HepG2 (cell line): Measurements from ENCODE around the gene HMGN4. TPM values are rescaled to one million over a fixed set of nuclear protein-coding genes. Genes with fewer than 3 reads are reported as not detected.
A peak's percentile ranks its signal among the peaks of the same experiment; 100 is the strongest.

ENCODE experiments used
- ATAC-seq: fragments of 200-7000 bp; cut with Tn5 transposase; 3 replicates; pipeline ENCODE4 v1.9.1; 2020; ENCODE audit warnings: mild to moderate bottlenecking, moderate library complexity
- BruUV-seq: library from RNA; stranded (reverse); fragments of 400-500 nt; replicated peaks from 2 replicates; lab custom pipeline; 2021; lab: Mats Ljungman, UMichigan
- CTCF ChIA-PET: fragments of 300-600 bp; formaldehyde crosslinking; extraction: SDS; loops from one replicate; lab custom pipeline; 2021; ENCODE audit warnings: low total read pairs, inconsistent platforms, low intra/inter-chr PET ratio; lab: Yijun Ruan, JAX
- POLR2A ChIA-PET: fragments of 350-600 bp; sonication (Branson Sonifier 250); formaldehyde crosslinking; loops from one replicate; lab custom pipeline; 2020; ENCODE audit warnings: antibody characterized with exemption, inconsistent platforms; lab: Yijun Ruan, JAX
- DNase-seq: peaks from one replicate; pipeline ENCODE4 v3.0.0-alpha.2; 2015; ENCODE audit warnings: low spot score
- FAIRE-seq: peaks from 3 replicates; lab custom pipeline; 2011; peaks lifted over from hg19 to GRCh38; lab: Jason Lieb, UNC
- H2AFZ ChIP-seq: one replicate; pipeline ENCODE4 v1.6.1; 2011; ENCODE audit warnings: low read length, inconsistent platforms
- H3K27ac ChIP-seq: fragments of 300-600 bp; 3 replicates; pipeline ENCODE4 v1.8.0; 2011; ENCODE audit warnings: mixed run types, mild to moderate bottlenecking, mixed read lengths, low read length, inconsistent platforms; ENCODE audit not compliant: insufficient read depth; ENCODE audit errors: extremely low read length
- H3K27me3 ChIP-seq, 2 experiments: fragments of 200-600 bp in 1 of 2; 2 replicates in 1 of 2; 3 replicates in 1 of 2; pipeline versions ENCODE4 v1.6.0 to v1.8.0; 2011; ENCODE audit warnings: low read length in 2 of 2, mild to moderate bottlenecking in 2 of 2, moderate library complexity in 2 of 2, inconsistent platforms in 1 of 2; ENCODE audit not compliant: insufficient read depth in 2 of 2, control insufficient read depth in 1 of 2
- H3K36me3 ChIP-seq, 2 experiments: fragments of 200-600 bp in 1 of 2; replicated peaks in 1 of 2; 2 replicates in 1 of 2; 3 replicates in 1 of 2; pipeline versions ENCODE4 v1.5.1 to v1.8.0; 2011; ENCODE audit warnings: low read length in 2 of 2, inconsistent platforms in 1 of 2; ENCODE audit not compliant: insufficient read depth in 2 of 2, control insufficient read depth in 1 of 2
- H3K4me1 ChIP-seq: 2 replicates; pipeline ENCODE4 v1.5.1; 2012; ENCODE audit warnings: low read length, inconsistent platforms; ENCODE audit not compliant: insufficient read depth
- H3K4me2 ChIP-seq: 2 replicates; pipeline ENCODE4 v1.6.0; 2011; ENCODE audit warnings: low read depth, low read length, inconsistent platforms
- H3K4me3 ChIP-seq, 3 experiments: fragments of 200-600 bp in 1 of 3; sonication (generic), shearing (Covaris generic) in 1 of 3; replicated peaks in 1 of 3; 2 replicates each; pipeline ENCODE4 v1.5.1; 2011 to 2016; ENCODE audit warnings: low read length in 3 of 3, inconsistent platforms in 2 of 3, low read depth in 2 of 3, mild to moderate bottlenecking in 2 of 3, control low read depth in 1 of 3, mixed read lengths in 1 of 3; ENCODE audit not compliant: insufficient read depth in 1 of 3
- H3K79me2 ChIP-seq: one replicate; pipeline ENCODE4 v1.6.1; 2011; ENCODE audit warnings: low read length, inconsistent platforms; ENCODE audit not compliant: insufficient read depth
- H3K9ac ChIP-seq: 2 replicates; pipeline ENCODE4 v1.6.0; 2011; ENCODE audit warnings: mild to moderate bottlenecking, low read depth, low read length, inconsistent platforms; ENCODE audit not compliant: insufficient read depth
- H3K9me3 ChIP-seq: 2 replicates; pipeline ENCODE4 v1.5.1; 2012; ENCODE audit warnings: mild to moderate bottlenecking, low read length
- H4K20me1 ChIP-seq: 2 replicates; pipeline ENCODE4 v1.6.0; 2011; ENCODE audit warnings: inconsistent platforms, mild to moderate bottlenecking, low read length, moderate library complexity; ENCODE audit not compliant: insufficient read depth
- DNMT3B ChIP-seq: conservative IDR thresholded peaks from 2 replicates; pipeline ENCODE4 v1.6.1; 2016; ENCODE audit warnings: missing biosample characterization, control low read depth
- E2F5 ChIP-seq: sonication (generic); formaldehyde crosslinking; conservative IDR thresholded peaks from 2 replicates; pipeline ENCODE4 v1.4.0; 2020; ENCODE audit warnings: missing genetic modification reagents
- ELF4 ChIP-seq: sonication (generic); formaldehyde crosslinking; IDR thresholded peaks from 2 replicates; pipeline ENCODE4 v1.5.0; 2020; ENCODE audit warnings: missing genetic modification reagents, mild to moderate bottlenecking, moderate library complexity, borderline replicate concordance
- GLI4 ChIP-seq: sonication (generic); formaldehyde crosslinking; IDR thresholded peaks from 2 replicates; pipeline ENCODE4 v1.5.1; 2020; ENCODE audit warnings: missing genetic modification reagents, mild to moderate bottlenecking, moderate library complexity, borderline replicate concordance
- MAFG ChIP-seq: sonication (generic); formaldehyde crosslinking; IDR thresholded peaks from 2 replicates; pipeline ENCODE4 v1.5.1; 2020; ENCODE audit warnings: mild to moderate bottlenecking, missing genetic modification reagents
- SCMH1 ChIP-seq: sonication (generic); formaldehyde crosslinking; IDR thresholded peaks from 2 replicates; pipeline ENCODE4 v1.9.0; 2021; ENCODE audit warnings: missing genetic modification reagents, mild to moderate bottlenecking, borderline replicate concordance
- SMAD3 ChIP-seq: sonication (generic); formaldehyde crosslinking; IDR thresholded peaks from 2 replicates; pipeline ENCODE4 v1.4.0; 2020; ENCODE audit warnings: missing genetic modification reagents
- ZBTB38 ChIP-seq: sonication (generic); formaldehyde crosslinking; IDR thresholded peaks from 2 replicates; pipeline ENCODE4 v1.5.1; 2020; ENCODE audit warnings: mild to moderate bottlenecking, missing genetic modification reagents
- ZBTB8A ChIP-seq: sonication (generic); formaldehyde crosslinking; IDR thresholded peaks from 2 replicates; pipeline ENCODE4 v1.4.0; 2020; ENCODE audit warnings: mild to moderate bottlenecking, low read depth, missing genetic modification reagents, borderline replicate concordance
- ZNF282 ChIP-seq: fragments of 450-650 bp; IDR thresholded peaks from 2 replicates; pipeline ENCODE4 v1.6.1; 2018; ENCODE audit not compliant: partially characterized antibody
- ZNF331 ChIP-seq: sonication (generic); formaldehyde crosslinking; IDR thresholded peaks from 2 replicates; pipeline ENCODE4 v1.4.0; 2020; ENCODE audit warnings: missing genetic modification reagents
- ZNF383 ChIP-seq: sonication (generic); formaldehyde crosslinking; IDR thresholded peaks from 2 replicates; pipeline ENCODE4 v1.4.0; 2020; ENCODE audit warnings: missing genetic modification reagents, mild to moderate bottlenecking, borderline replicate concordance
- ZNF546 ChIP-seq: sonication (generic); formaldehyde crosslinking; conservative IDR thresholded peaks from 2 replicates; pipeline ENCODE4 v1.8.1; 2023; ENCODE audit warnings: mild to moderate bottlenecking, missing genetic modification reagents
- ZNF614 ChIP-seq: IDR thresholded peaks from 2 replicates; pipeline ENCODE4 v1.6.1; 2018; ENCODE audit warnings: missing biosample characterization, missing genetic modification reagents, inconsistent platforms, borderline replicate concordance
- WGBS: methylation state at CpG from one replicate; pipeline ENCODE4 v1.1.6; 2017; ENCODE audit warnings: low lambda C conversion rate; 5-methylcytosine and 5-hydroxymethylcytosine counted together
- in situ Hi-C: cut with HindIII; loops from 2 replicates; pipeline ENCODE4 v1.10.0; 2017; ENCODE audit warnings: low pct_unique_long_range_greater_than_20kb; ENCODE audit not compliant: extremely low pct_ligation_motif_present
- intact Hi-C: fragments of 100-400 bp; cut with micrococcal nuclease; formaldehyde crosslinking; loops from one replicate; pipeline ENCODE4 v1.10.0; 2022; ENCODE audit not compliant: unreplicated experiment
- polyA plus RNA-seq, 8 experiments: library from polyadenylated mRNA; depleted of rRNA in 3 of 8; stranded (reverse) in 7 of 8; unstranded in 1 of 8; fragments of >200 nt; fragmentation: Illumina TruSeq in 4 of 8; extraction: Trizol in 4 of 8; gene quantifications; 2 replicates each; pipeline versions ENCODE4 v1.2.1 to v1.2.3, GENCODE V29; 2011 to 2016; ENCODE audit warnings: low read depth in 4 of 8, missing spikeins in 1 of 8, mixed read lengths in 1 of 8; ENCODE audit not compliant: insufficient read depth in 1 of 8
- total RNA-seq, 5 experiments: library from RNA; depleted of rRNA; stranded (reverse); fragments of >200 nt; fragmentation: Illumina TruSeq; extraction: Trizol; gene quantifications; 2 replicates each; pipeline ENCODE4 v1.2.3, GENCODE V29; 2016; ENCODE audit warnings: low read depth in 1 of 5

The HMGN4 gene
- total and polyA plus RNA-seq, 2 of the 13 experiments (the other 11 are each of a cell fraction or from before 2014, with no cell fraction given): 39.9 to 52.1 TPM

- TF ChIP-seq E2F5 (CRISPR knock-in tag) (no peak), ELF4 (CRISPR knock-in tag) (0 out of 2 replicates have a peak, but pooled peaks have one; percentile 35), GLI4 (CRISPR knock-in tag) (no peak)
These were observed 977 bp downstream of the HMGN4 start (continued) for GRCh38 chr6:26539071-26539615.

GRCh38 chr6:26541579-26541978 lies 3.4 kb downstream of the HMGN4 start:
- ChIA-PET POLR2A (no interaction called here), CTCF (no interaction called here)
- H3K9ac ChIP-seq: no peak overlapping the region
- H3K4me1 ChIP-seq: peaks cover 26% of the 10 kb centered on the region
- H3K4me2 ChIP-seq: no peak overlapping the region
- FAIRE-seq: no peak
- 93% methylated on average over 1 of the region's 1 CpG for WGBS
- H4K20me1 ChIP-seq: no peaks in the 10 kb centered on the region
- no peaks in the 10 kb centered on the region for H3K27me3 ChIP-seq
- ATAC-seq: no peak
- BruUV-seq: no TSS peak
- H3K79me2 ChIP-seq: peaks cover 18% of the 10 kb centered on the region
- H3K9me3 ChIP-seq: no peaks in the 10 kb centered on the region
- no peak overlapping the region for H3K27ac ChIP-seq
- intact Hi-C loops: no loop called here
- H3K4me3 ChIP-seq: no peak overlapping the region
- no peak for DNase-seq
- no peak overlapping the region for H2AFZ ChIP-seq
- in situ Hi-C loops: no loop called here
- TF ChIP-seq ZBTB38 (CRISPR knock-in tag): no peak
- no peak for TF ChIP-seq MAFG (CRISPR knock-in tag)
- TF ChIP-seq SCMH1 (CRISPR knock-in tag): no peak
- no peak for TF ChIP-seq ZNF546 (CRISPR knock-in tag)
- TF ChIP-seq ZNF614 (CRISPR knock-in tag): no peak
- no peak for TF ChIP-seq DNMT3B (CRISPR knock-in tag)
- no peak for TF ChIP-seq SMAD3 (CRISPR knock-in tag)
- TF ChIP-seq ZNF331 (CRISPR knock-in tag): no peak
- TF ChIP-seq ZBTB8A (CRISPR knock-in tag): no peak
- TF ChIP-seq ZNF282: no peak
- TF ChIP-seq ZNF383 (CRISPR knock-in tag): no peak
- peaks cover 3 to 23% of the 10 kb centered on the region in 2 experiments; a peak in 4 of 5 replicates for H3K36me3 ChIP-seq
